K562 (cell line): ENCODE data around the gene MXRA7. TPM values are rescaled to one million over a fixed set of nuclear protein-coding genes. Genes with fewer than 3 reads are reported as not detected.

Experiments used
- EGR1 ChIP-seq: fragments of 450-650 bp; conservative IDR thresholded peaks from 2 replicates; pipeline ENCODE4 v1.6.1; 2017; ENCODE audit warnings: mild to moderate bottlenecking
- GTF2A2 ChIP-seq: IDR thresholded peaks from 2 replicates; pipeline ENCODE4 v1.6.1; 2016; ENCODE audit warnings: mild to moderate bottlenecking, missing genetic modification characterization, missing compliant biosample characterization
- JUND ChIP-seq, 2 experiments: IDR thresholded peaks; 2 replicates in 1 of 2; 3 replicates in 1 of 2; pipeline ENCODE4 v1.6.1; 2011; ENCODE audit warnings: borderline replicate concordance in 2 of 2, low read depth in 2 of 2, low read length in 2 of 2, improper control_type of control experiment in 1 of 2, missing biosample characterization in 1 of 2, missing genetic modification characterization in 1 of 2, missing genetic modification reagents in 1 of 2
- LARP7 ChIP-seq: fragments of 450-650 bp; IDR thresholded peaks from 2 replicates; pipeline ENCODE4 v1.6.1; 2016
- NCOA1 ChIP-seq: fragments of 450-650 bp; IDR thresholded peaks from 2 replicates; pipeline ENCODE4 v1.6.1; 2016; ENCODE audit warnings: low read depth
- NR3C1 ChIP-seq: sonication (generic); formaldehyde crosslinking; IDR thresholded peaks from 2 replicates; pipeline ENCODE4 v1.8.1; 2022; ENCODE audit warnings: missing genetic modification reagents
- SMARCE1 ChIP-seq: fragments of 450-650 bp; IDR thresholded peaks from 2 replicates; pipeline ENCODE4 v1.7.1; 2016; ENCODE audit warnings: mild to moderate bottlenecking
- ZNF445 ChIP-seq: fragments of 250-450 bp; sonication (Bioruptor Pico); IDR thresholded peaks from 2 replicates; pipeline ENCODE4 v1.4.0; 2020; ENCODE audit warnings: low read depth, mild to moderate bottlenecking, moderate library complexity
- ZSCAN32 ChIP-seq: fragments of 450-650 bp; formaldehyde crosslinking; IDR thresholded peaks from 2 replicates; pipeline ENCODE4 v1.4.0; 2020; ENCODE audit warnings: mild to moderate bottlenecking, moderate library complexity
- polyA plus RNA-seq, 8 experiments: library from polyadenylated mRNA; depleted of rRNA in 4 of 8; stranded (reverse) in 5 of 8; unstranded in 3 of 8; fragments of >200 nt; fragmentation: Nextera tagmentation in 2 of 8; fragmentation: Illumina TruSeq in 1 of 8; extraction: Ambion mirVana in 2 of 8; extraction: Trizol in 1 of 8; gene quantifications; 2 replicates each; pipeline versions ENCODE4 v1.2.1 to v1.2.3, GENCODE V29; 2011 to 2014; ENCODE audit warnings: inconsistent platforms in 1 of 8, missing spikeins in 1 of 8
- total RNA-seq, 7 experiments: library from RNA; depleted of rRNA in 6 of 7; stranded (reverse); fragments of >200 nt in 6 of 7; fragmentation: Illumina TruSeq in 2 of 7; extraction: Trizol in 2 of 7; gene quantifications; 2 replicates each; pipeline versions ENCODE4 v1.2.1 to v1.2.3, GENCODE V29; 2011 to 2021; ENCODE audit warnings: low replicate concordance in 1 of 7
- TF ChIP-seq, protein P1 (sequence below): fragments of 450-650 bp; formaldehyde crosslinking; IDR thresholded peaks from 2 replicates; pipeline ENCODE4 v1.4.0; 2020; ENCODE audit warnings: mild to moderate bottlenecking, mixed read lengths
- TF ChIP-seq, protein P2 (sequence below): fragments of 250-450 bp; sonication (Bioruptor Pico); IDR thresholded peaks from 2 replicates; pipeline ENCODE4 v1.5.0; 2021; ENCODE audit warnings: mild to moderate bottlenecking, borderline replicate concordance
- TF ChIP-seq, protein P3 (sequence below): fragments of 450-650 bp; IDR thresholded peaks from 2 replicates; pipeline ENCODE4 v1.6.1; 2016; ENCODE audit warnings: mild to moderate bottlenecking, moderate library complexity

The MXRA7 gene
- total and polyA plus RNA-seq, 9 of the 15 experiments (the other 6 are each of a cell fraction or from before 2014, with no cell fraction given): 2.6 to 38.4 (median 14.3) TPM

DNA sequence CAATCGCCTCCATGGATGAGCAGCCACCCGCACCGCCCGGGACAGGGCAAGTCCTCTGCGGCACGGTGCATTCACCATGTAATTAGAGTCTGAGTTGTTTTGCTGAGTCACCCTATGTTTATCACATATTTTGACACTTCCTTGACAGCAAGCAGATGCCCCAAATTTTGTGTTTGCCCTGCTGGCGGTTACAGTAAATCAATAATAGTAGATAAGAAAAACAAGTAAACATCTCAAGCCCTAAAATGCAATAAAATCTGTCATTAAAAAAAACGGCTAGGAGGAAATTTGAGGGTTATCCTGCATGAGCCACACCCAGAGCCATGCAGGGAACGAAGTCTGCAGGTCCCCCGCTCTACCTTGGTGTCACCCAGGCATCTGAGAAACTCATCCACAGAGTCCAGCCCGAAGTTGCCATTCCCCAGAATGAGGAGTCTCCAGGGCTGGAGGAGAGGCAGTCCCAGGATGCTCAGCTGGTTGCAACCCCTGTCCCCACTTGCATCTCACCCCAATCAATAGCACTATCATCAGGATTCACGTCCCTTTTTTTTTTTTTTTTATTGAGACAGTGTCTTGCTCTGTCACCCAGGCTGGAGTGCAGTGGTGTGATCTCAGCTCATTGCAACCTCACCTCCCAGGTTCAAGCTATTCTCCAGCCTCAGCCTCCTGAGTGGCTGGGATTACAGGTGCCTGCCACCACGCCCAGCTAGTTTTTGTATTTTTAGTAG is 50.7 kb downstream of the MXRA7 start (continued):
- TF ChIP-seq, protein P1, sequence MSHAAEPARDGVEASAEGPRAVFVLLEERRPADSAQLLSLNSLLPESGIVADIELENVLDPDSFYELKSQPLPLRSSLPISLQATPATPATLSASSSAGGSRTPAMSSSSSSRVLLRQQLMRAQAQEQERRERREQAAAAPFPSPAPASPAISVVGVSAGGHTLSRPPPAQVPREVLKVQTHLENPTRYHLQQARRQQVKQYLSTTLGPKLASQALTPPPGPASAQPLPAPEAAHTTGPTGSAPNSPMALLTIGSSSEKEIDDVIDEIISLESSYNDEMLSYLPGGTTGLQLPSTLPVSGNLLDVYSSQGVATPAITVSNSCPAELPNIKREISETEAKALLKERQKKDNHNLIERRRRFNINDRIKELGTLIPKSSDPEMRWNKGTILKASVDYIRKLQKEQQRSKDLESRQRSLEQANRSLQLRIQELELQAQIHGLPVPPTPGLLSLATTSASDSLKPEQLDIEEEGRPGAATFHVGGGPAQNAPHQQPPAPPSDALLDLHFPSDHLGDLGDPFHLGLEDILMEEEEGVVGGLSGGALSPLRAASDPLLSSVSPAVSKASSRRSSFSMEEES (CRISPR knock-in tag): no peak
- no peak for TF ChIP-seq NR3C1 (CRISPR knock-in tag)
- TF ChIP-seq GTF2A2 (tag): no peak
- TF ChIP-seq, protein P2, sequence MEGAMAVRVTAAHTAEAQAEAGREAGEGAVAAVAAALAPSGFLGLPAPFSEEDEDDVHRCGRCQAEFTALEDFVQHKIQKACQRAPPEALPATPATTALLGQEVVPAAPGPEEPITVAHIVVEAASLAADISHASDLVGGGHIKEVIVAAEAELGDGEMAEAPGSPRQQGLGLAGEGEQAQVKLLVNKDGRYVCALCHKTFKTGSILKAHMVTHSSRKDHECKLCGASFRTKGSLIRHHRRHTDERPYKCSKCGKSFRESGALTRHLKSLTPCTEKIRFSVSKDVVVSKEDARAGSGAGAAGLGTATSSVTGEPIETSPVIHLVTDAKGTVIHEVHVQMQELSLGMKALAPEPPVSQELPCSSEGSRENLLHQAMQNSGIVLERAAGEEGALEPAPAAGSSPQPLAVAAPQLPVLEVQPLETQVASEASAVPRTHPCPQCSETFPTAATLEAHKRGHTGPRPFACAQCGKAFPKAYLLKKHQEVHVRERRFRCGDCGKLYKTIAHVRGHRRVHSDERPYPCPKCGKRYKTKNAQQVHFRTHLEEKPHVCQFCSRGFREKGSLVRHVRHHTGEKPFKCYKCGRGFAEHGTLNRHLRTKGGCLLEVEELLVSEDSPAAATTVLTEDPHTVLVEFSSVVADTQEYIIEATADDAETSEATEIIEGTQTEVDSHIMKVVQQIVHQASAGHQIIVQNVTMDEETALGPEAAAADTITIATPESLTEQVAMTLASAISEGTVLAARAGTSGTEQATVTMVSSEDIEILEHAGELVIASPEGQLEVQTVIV (CRISPR knock-in tag): no peak
- TF ChIP-seq NCOA1: 0 out of 2 replicates have a peak, but pooled peaks have one; percentile 31
- TF ChIP-seq SMARCE1: peak; percentile 93
- TF ChIP-seq LARP7: no peak
- TF ChIP-seq EGR1: no peak
- no peak for TF ChIP-seq ZSCAN32
- TF ChIP-seq, protein P3, sequence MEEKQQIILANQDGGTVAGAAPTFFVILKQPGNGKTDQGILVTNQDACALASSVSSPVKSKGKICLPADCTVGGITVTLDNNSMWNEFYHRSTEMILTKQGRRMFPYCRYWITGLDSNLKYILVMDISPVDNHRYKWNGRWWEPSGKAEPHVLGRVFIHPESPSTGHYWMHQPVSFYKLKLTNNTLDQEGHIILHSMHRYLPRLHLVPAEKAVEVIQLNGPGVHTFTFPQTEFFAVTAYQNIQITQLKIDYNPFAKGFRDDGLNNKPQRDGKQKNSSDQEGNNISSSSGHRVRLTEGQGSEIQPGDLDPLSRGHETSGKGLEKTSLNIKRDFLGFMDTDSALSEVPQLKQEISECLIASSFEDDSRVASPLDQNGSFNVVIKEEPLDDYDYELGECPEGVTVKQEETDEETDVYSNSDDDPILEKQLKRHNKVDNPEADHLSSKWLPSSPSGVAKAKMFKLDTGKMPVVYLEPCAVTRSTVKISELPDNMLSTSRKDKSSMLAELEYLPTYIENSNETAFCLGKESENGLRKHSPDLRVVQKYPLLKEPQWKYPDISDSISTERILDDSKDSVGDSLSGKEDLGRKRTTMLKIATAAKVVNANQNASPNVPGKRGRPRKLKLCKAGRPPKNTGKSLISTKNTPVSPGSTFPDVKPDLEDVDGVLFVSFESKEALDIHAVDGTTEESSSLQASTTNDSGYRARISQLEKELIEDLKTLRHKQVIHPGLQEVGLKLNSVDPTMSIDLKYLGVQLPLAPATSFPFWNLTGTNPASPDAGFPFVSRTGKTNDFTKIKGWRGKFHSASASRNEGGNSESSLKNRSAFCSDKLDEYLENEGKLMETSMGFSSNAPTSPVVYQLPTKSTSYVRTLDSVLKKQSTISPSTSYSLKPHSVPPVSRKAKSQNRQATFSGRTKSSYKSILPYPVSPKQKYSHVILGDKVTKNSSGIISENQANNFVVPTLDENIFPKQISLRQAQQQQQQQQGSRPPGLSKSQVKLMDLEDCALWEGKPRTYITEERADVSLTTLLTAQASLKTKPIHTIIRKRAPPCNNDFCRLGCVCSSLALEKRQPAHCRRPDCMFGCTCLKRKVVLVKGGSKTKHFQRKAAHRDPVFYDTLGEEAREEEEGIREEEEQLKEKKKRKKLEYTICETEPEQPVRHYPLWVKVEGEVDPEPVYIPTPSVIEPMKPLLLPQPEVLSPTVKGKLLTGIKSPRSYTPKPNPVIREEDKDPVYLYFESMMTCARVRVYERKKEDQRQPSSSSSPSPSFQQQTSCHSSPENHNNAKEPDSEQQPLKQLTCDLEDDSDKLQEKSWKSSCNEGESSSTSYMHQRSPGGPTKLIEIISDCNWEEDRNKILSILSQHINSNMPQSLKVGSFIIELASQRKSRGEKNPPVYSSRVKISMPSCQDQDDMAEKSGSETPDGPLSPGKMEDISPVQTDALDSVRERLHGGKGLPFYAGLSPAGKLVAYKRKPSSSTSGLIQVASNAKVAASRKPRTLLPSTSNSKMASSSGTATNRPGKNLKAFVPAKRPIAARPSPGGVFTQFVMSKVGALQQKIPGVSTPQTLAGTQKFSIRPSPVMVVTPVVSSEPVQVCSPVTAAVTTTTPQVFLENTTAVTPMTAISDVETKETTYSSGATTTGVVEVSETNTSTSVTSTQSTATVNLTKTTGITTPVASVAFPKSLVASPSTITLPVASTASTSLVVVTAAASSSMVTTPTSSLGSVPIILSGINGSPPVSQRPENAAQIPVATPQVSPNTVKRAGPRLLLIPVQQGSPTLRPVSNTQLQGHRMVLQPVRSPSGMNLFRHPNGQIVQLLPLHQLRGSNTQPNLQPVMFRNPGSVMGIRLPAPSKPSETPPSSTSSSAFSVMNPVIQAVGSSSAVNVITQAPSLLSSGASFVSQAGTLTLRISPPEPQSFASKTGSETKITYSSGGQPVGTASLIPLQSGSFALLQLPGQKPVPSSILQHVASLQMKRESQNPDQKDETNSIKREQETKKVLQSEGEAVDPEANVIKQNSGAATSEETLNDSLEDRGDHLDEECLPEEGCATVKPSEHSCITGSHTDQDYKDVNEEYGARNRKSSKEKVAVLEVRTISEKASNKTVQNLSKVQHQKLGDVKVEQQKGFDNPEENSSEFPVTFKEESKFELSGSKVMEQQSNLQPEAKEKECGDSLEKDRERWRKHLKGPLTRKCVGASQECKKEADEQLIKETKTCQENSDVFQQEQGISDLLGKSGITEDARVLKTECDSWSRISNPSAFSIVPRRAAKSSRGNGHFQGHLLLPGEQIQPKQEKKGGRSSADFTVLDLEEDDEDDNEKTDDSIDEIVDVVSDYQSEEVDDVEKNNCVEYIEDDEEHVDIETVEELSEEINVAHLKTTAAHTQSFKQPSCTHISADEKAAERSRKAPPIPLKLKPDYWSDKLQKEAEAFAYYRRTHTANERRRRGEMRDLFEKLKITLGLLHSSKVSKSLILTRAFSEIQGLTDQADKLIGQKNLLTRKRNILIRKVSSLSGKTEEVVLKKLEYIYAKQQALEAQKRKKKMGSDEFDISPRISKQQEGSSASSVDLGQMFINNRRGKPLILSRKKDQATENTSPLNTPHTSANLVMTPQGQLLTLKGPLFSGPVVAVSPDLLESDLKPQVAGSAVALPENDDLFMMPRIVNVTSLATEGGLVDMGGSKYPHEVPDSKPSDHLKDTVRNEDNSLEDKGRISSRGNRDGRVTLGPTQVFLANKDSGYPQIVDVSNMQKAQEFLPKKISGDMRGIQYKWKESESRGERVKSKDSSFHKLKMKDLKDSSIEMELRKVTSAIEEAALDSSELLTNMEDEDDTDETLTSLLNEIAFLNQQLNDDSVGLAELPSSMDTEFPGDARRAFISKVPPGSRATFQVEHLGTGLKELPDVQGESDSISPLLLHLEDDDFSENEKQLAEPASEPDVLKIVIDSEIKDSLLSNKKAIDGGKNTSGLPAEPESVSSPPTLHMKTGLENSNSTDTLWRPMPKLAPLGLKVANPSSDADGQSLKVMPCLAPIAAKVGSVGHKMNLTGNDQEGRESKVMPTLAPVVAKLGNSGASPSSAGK: no peak; the same call in 1 of the 2 replicates
- no peak for TF ChIP-seq ZNF445 (CRISPR knock-in tag)
- peak; percentile 83 for TF ChIP-seq JUND (IDR thresholded peaks at IDR 0.05; ENCODE audit: borderline replicate concordance, low read depth, low read length)
- TF ChIP-seq JUND (tag; IDR thresholded peaks at IDR 0.05; ENCODE audit: borderline replicate concordance, low read depth, low read length): peak; percentile 79; the same call in 2 of the 3 replicates
